Tibial nerve (tissue), 3 donors: ENCODE data around the gene PLEKHJ1.

Experiments used
- CTCF ChIP-seq, 5 experiments: fragments of 200-600 bp in 3 of 5; fragments of 450-650 bp in 2 of 5; sonication (generic) in 3 of 5; IDR thresholded peaks; one replicate each; pipeline ENCODE4 v1.5.1; 2016 to 2019; ENCODE audit warnings: antibody characterized with exemption in 5 of 5, mild to moderate bottlenecking in 3 of 5, moderate library complexity in 2 of 5
- POLR2A ChIP-seq, 2 donors: fragments of 450-650 bp; IDR thresholded peaks; one replicate each; pipeline ENCODE4 v1.6.1; 2017; ENCODE audit warnings: antibody characterized with exemption in 2 of 2, mild to moderate bottlenecking in 2 of 2, moderate library complexity in 2 of 2

GRCh38 chr19:2223959-2224358 lies 12.2 kb downstream of the PLEKHJ1 start:
- TF ChIP-seq CTCF (IDR thresholded peaks at IDR 0.05), result no peak
- no peak for TF ChIP-seq POLR2A (IDR thresholded peaks at IDR 0.05)
